ENCODE measurements around the gene ALOX12. TPM values are rescaled to one million over a fixed set of nuclear protein-coding genes. Genes with fewer than 3 reads are reported as not detected.

Gene ALOX12
- total RNA-seq, 3 donors from 2014 or later, result not detected

DNA sequence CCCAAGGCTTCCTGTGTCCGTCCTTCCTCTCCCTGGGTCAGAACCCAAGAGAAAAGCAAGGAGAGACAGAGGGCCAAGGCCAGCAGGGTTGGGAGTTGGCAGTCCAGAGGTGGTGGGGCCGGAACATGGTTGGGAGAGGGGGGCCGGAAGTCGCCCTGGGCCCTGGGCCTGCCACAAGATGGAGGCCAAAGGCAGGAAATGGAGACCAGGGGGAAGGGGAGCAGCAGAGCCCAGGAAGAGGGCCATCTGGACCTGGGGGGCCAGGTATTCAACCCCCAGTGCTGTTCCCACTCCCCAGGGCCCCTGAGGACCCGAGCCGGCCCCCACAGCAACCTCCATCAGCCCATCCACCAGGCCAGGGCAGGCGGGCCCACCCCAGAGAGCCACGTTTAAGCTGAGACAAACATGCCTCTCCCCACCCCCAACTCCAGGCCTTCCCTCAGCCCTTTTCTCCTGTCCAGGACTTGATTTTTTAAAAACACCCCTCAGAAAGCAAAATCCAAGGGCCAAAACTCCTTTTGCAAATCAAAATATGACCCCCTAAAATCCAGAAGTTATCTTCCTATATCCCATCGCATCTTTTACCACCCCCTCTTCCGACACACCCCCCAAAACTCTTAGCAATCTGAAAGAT lies 22.6 kb downstream of the ALOX12 start:
- Histone ChIP-seq H3K27ac (peak overlapping the region; percentile 97 to 100), H3K27me3 (no peaks in the 10 kb centered on the region), H3K4me1 (peaks cover 15 to 21% of the 10 kb centered on the region in 2 donors), H3K36me3 (no peaks in the 10 kb centered on the region), H3K4me3 (peak overlapping the region; percentile 67 to 84 (median 70)), H3K9me3 (no peaks in the 10 kb centered on the region)
- peak in 1 of 2 donors; percentile 69 for DNase-seq (ENCODE audit: low spot score in 2 of 2)
- TF ChIP-seq POLR2A (IDR thresholded peaks at IDR 0.05) (peak; percentile 82), POLR2AphosphoS5 (IDR thresholded peaks at IDR 0.05) (peak; percentile 52 to 83 (median 67))
- TF ChIP-seq, protein P1, sequence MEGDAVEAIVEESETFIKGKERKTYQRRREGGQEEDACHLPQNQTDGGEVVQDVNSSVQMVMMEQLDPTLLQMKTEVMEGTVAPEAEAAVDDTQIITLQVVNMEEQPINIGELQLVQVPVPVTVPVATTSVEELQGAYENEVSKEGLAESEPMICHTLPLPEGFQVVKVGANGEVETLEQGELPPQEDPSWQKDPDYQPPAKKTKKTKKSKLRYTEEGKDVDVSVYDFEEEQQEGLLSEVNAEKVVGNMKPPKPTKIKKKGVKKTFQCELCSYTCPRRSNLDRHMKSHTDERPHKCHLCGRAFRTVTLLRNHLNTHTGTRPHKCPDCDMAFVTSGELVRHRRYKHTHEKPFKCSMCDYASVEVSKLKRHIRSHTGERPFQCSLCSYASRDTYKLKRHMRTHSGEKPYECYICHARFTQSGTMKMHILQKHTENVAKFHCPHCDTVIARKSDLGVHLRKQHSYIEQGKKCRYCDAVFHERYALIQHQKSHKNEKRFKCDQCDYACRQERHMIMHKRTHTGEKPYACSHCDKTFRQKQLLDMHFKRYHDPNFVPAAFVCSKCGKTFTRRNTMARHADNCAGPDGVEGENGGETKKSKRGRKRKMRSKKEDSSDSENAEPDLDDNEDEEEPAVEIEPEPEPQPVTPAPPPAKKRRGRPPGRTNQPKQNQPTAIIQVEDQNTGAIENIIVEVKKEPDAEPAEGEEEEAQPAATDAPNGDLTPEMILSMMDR (IDR thresholded peaks at IDR 0.05), result no peak
- intact Hi-C loops (cut with DNase I; ENCODE audit: low total_unique reads), result no loop called here

DNA sequence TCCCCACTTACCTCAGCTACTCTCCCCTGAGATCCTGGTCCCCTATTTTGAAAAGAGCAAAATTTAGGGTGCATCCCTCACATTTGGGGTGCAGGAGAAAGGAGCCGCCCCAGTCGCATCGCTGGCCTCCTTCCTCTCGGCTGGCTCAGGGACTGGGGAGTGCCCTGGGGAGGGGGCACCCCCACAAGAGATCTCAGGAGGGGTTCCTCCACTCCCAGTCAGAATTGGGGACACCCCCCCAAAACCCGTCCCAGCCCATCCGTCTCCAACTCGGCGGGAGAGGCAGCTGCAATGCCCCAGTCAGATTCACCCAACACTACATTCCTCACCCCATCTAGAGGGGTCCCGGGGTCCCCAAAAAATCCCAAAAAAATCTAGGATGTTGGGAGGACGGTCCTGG lies 23.5 kb downstream of the ALOX12 start:
- no peak for DNase-seq (ENCODE audit: low spot score in 2 of 2)
- H3K27ac ChIP-seq, result peak overlapping the region; percentile 97 to 100
- no peaks in the 10 kb centered on the region for H3K36me3 ChIP-seq
- no peaks in the 10 kb centered on the region for H3K9me3 ChIP-seq
- intact Hi-C loops (cut with DNase I; ENCODE audit: low total_unique reads), result no loop called here
- no peaks in the 10 kb centered on the region for H3K27me3 ChIP-seq
- H3K4me3 ChIP-seq, result peak overlapping the region; percentile 67 to 84 (median 70)
- peaks cover 11 to 15% of the 10 kb centered on the region in 2 donors for H3K4me1 ChIP-seq
- TF ChIP-seq POLR2A (IDR thresholded peaks at IDR 0.05) (no peak), POLR2AphosphoS5 (IDR thresholded peaks at IDR 0.05) (no peak)
- TF ChIP-seq, protein P1 (IDR thresholded peaks at IDR 0.05), result no peak

DNA sequence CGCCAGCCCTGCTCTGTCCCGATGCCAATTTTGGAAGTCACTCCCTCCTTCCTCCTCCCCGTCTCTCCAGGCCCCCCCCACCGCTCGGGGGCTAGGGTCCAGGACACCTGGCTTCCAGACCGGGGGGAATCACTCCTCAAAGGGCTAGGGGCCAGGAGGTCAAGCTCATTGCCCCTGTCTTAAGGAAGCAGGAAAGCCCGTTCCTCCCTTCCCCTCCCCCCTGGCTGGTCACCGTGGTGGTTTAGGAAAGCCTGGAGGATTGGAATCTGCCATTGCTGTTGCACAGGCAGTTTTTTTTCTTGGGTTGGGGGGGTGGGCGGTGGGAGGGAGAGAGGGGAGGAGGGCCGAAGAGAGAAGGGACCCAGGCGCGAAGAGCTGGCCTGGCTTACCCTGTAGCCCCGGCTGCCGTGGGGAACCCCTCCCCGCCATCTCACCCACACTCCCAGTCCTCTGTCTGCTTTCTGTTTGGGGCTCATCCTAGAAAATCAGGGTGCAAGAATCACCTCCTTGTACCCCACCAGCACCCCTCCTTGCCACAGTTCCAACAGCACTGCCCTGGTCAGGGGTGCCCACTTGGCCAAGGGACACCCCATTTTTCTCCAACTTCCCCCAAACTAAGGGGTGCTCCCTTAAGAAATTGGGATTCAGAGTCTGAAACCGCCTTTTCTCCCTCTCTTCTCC lies 24.1 kb downstream of the ALOX12 start:
- intact Hi-C loops (cut with DNase I; ENCODE audit: low total_unique reads), result no loop called here

DNA sequence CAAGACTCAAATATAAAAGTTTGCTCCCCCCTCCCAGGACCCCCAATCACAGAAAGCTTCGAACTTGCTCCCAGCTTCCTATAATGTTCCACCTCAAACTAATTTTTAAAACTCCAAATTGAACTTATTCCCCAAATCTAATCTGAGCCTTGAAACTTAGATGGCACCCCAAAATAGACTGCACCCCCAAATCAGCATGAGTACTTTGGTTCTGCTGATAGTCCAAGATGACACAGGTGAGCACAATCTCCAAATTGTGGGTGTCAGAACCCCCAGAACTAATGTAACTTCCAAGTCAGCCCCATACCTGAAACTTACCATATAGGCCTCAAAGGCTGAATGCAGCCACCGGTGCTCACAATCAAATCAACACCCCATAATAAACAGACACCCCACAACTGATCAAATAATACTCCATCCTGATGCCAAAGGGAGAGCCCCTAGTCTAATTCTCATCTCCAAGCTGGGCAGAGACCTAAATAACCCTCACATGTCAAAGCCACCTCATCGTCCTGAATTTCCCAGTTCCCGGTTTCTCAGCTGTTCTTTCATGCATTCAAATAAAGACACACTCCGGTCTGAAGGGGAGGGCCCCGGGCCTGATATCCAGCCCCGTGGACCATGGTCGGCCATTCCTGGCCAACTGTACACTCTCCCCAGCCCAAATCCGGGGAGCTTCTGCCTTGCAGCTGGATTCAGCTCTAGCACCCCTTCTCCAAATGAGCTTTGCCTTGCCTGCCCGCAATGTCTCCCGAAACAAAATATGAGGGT lies 25.2 kb downstream of the ALOX12 start:
- Histone ChIP-seq H3K9me3 (no peaks in the 10 kb centered on the region), H3K27me3 (no peaks in the 10 kb centered on the region), H3K36me3 (no peaks in the 10 kb centered on the region), H3K4me1 (peaks cover 10 to 11% of the 10 kb centered on the region in 2 donors), H3K4me3 (peak overlapping the region in 1 of 3 donors; percentile 63), H3K27ac (peak overlapping the region; percentile 91 to 97)
- intact Hi-C loops (cut with DNase I; ENCODE audit: low total_unique reads), result no loop called here
- TF ChIP-seq, protein P1 (IDR thresholded peaks at IDR 0.05), result no peak
- TF ChIP-seq POLR2A (IDR thresholded peaks at IDR 0.05), result no peak
- TF ChIP-seq POLR2AphosphoS5 (IDR thresholded peaks at IDR 0.05), result no peak
- no peak for DNase-seq (ENCODE audit: low spot score in 2 of 2)

More for the DNA sequence above, 24.1 kb downstream of the ALOX12 start:
- Histone ChIP-seq H3K36me3 (no peaks in the 10 kb centered on the region), H3K4me1 (peaks cover 11 to 15% of the 10 kb centered on the region in 2 donors), H3K27ac (peak overlapping the region; percentile 97 to 100), H3K4me3 (peak overlapping the region; percentile 67 to 84 (median 70)), H3K9me3 (no peaks in the 10 kb centered on the region), H3K27me3 (no peaks in the 10 kb centered on the region)
- DNase-seq (ENCODE audit: low spot score in 2 of 2), result peak in 1 of 2 donors; percentile 65
- TF ChIP-seq POLR2AphosphoS5 (IDR thresholded peaks at IDR 0.05), result peak; percentile 26 to 57 (median 32)
- TF ChIP-seq, protein P1 (IDR thresholded peaks at IDR 0.05), result no peak
